SK-N-SH treated with all-trans-retinoic acid at 6 μM for 48 hours (cell line): ENCODE measurements around the gene SEC23A.

Experiments
- OSR1 ChIP-seq: fragments of 250-450 bp; sonication (Bioruptor Pico); IDR thresholded peaks from 2 replicates; pipeline ENCODE4 v1.8.0; 2022; ENCODE audit warnings: moderate library complexity, mild to moderate bottlenecking, inconsistent platforms
- PPARA ChIP-seq: fragments of 250-450 bp; sonication (Bioruptor Pico); IDR thresholded peaks from 2 replicates; pipeline ENCODE4 v1.5.0; 2020; ENCODE audit warnings: mild to moderate bottlenecking, borderline replicate concordance
- RARB ChIP-seq: fragments of 250-450 bp; sonication (Bioruptor Pico); IDR thresholded peaks from 2 replicates; pipeline ENCODE4 v1.8.0; 2021; ENCODE audit warnings: mild to moderate bottlenecking, moderate library complexity
- TSHZ2 ChIP-seq: fragments of 250-450 bp; sonication (Bioruptor Pico); IDR thresholded peaks from 2 replicates; pipeline ENCODE4 v1.5.0; 2020; ENCODE audit warnings: mild to moderate bottlenecking, moderate library complexity
- ZFP3 ChIP-seq: fragments of 250-450 bp; sonication (Bioruptor Pico); IDR thresholded peaks from 2 replicates; pipeline ENCODE4 v1.5.0; 2020; ENCODE audit warnings: mild to moderate bottlenecking, moderate library complexity
- ZNF565 ChIP-seq: fragments of 450-650 bp; formaldehyde crosslinking; conservative IDR thresholded peaks from 2 replicates; pipeline ENCODE4 v1.5.0; 2020; ENCODE audit warnings: low read depth, mild to moderate bottlenecking, moderate library complexity
- ZNF8 ChIP-seq: fragments of 450-650 bp; formaldehyde crosslinking; IDR thresholded peaks from 2 replicates; pipeline ENCODE4 v1.5.0; 2020; ENCODE audit warnings: mild to moderate bottlenecking, moderate library complexity
- TF ChIP-seq, protein P1 (sequence below): fragments of 250-450 bp; sonication (Bioruptor Pico); IDR thresholded peaks from 2 replicates; pipeline ENCODE4 v1.8.0; 2020; ENCODE audit warnings: mild to moderate bottlenecking, moderate library complexity, borderline replicate concordance

DNA sequence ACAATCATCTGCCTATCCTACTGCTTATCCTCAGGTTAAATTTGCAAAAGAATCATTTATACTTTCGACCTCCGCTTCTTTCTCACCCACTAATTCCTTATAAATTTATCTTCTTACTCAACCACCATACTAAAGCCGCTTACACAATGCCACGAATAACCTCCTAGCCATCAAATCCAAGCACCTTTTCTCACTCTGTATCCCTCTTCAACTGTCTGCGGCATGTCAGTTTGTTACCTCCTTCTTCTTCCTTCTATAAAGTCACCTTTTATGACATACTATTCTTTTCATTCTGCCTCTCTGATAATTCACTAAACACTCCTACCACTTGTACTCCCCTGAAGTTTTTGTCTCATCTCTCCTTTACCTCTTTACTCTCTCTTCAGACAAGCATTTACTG is 66.3 kb downstream of the SEC23A start:
- TF ChIP-seq ZNF8 (CRISPR knock-in tag) (no peak), ZFP3 (no peak), ZNF565 (CRISPR knock-in tag) (no peak), OSR1 (CRISPR knock-in tag) (no peak), RARB (CRISPR knock-in tag) (no peak), PPARA (no peak), TSHZ2 (CRISPR knock-in tag) (no peak)
- TF ChIP-seq, protein P1, sequence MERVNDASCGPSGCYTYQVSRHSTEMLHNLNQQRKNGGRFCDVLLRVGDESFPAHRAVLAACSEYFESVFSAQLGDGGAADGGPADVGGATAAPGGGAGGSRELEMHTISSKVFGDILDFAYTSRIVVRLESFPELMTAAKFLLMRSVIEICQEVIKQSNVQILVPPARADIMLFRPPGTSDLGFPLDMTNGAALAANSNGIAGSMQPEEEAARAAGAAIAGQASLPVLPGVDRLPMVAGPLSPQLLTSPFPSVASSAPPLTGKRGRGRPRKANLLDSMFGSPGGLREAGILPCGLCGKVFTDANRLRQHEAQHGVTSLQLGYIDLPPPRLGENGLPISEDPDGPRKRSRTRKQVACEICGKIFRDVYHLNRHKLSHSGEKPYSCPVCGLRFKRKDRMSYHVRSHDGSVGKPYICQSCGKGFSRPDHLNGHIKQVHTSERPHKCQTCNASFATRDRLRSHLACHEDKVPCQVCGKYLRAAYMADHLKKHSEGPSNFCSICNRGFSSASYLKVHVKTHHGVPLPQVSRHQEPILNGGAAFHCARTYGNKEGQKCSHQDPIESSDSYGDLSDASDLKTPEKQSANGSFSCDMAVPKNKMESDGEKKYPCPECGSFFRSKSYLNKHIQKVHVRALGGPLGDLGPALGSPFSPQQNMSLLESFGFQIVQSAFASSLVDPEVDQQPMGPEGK (CRISPR knock-in tag): no peak
